K562 (cell line): Measurements from ENCODE around the gene METRNL.

Source experiments
- CBFA2T2 ChIP-seq: fragments of 450-650 bp; conservative IDR thresholded peaks from 2 replicates; pipeline ENCODE4 v1.6.1; 2017; ENCODE audit warnings: mild to moderate bottlenecking
- EWSR1 ChIP-seq: fragments of 450-650 bp; IDR thresholded peaks from 2 replicates; pipeline ENCODE4 v1.6.1; 2018; ENCODE audit warnings: borderline replicate concordance, mild to moderate bottlenecking, low read depth, moderate library complexity; ENCODE audit not compliant: partially characterized antibody
- POLR2A ChIP-seq: fragments of 450-650 bp; conservative IDR thresholded peaks from 2 replicates; pipeline ENCODE4 v1.6.1; 2016
- RAD21 ChIP-seq, 2 experiments: fragments of 250-450 bp in 1 of 2; fragments of 450-650 bp in 1 of 2; sonication (Bioruptor Pico) in 1 of 2; formaldehyde crosslinking in 1 of 2; IDR thresholded peaks in 1 of 2; conservative IDR thresholded peaks in 1 of 2; 2 replicates each; pipeline versions ENCODE4 v1.4.0 to v1.8.0; 2020 to 2022; ENCODE audit warnings: mild to moderate bottlenecking in 2 of 2, moderate library complexity in 1 of 2
- RBM15 ChIP-seq: fragments of 200-400 bp; formaldehyde crosslinking; IDR thresholded peaks from 2 replicates; pipeline ENCODE4 v1.6.1; 2018; ENCODE audit warnings: mild to moderate bottlenecking, low read length, moderate library complexity; ENCODE audit not compliant: insufficient read depth
- ZBTB11 ChIP-seq, 3 experiments: fragments of 200-800 bp in 1 of 3; fragments of 250-450 bp in 1 of 3; fragments of 450-650 bp in 1 of 3; sonication (Bioruptor Pico) in 1 of 3; sonication (Bioruptor generic) in 1 of 3; formaldehyde crosslinking in 1 of 3; IDR thresholded peaks; 2 replicates each; pipeline versions ENCODE4 v1.6.1 to v1.8.0; 2016 to 2022; ENCODE audit warnings: mild to moderate bottlenecking in 2 of 3, missing genetic modification characterization in 2 of 3, missing compliant biosample characterization in 1 of 3, moderate library complexity in 1 of 3
- ZBTB17 ChIP-seq: fragments of 450-650 bp; formaldehyde crosslinking; IDR thresholded peaks from 2 replicates; pipeline ENCODE4 v1.4.0; 2020; ENCODE audit warnings: mild to moderate bottlenecking
- TF ChIP-seq, protein P1 (sequence below), 3 experiments: IDR thresholded peaks in 2 of 3; conservative IDR thresholded peaks in 1 of 3; 2 replicates each; pipeline ENCODE4 v1.5.1; 2011 to 2012; ENCODE audit warnings: low read length in 3 of 3, mild to moderate bottlenecking in 3 of 3, control low read depth in 2 of 3, improper control_type of control experiment in 1 of 3, inconsistent platforms in 1 of 3, low read depth in 1 of 3, mixed read lengths in 1 of 3, moderate library complexity in 1 of 3; ENCODE audit not compliant: insufficient read depth in 2 of 3

DNA sequence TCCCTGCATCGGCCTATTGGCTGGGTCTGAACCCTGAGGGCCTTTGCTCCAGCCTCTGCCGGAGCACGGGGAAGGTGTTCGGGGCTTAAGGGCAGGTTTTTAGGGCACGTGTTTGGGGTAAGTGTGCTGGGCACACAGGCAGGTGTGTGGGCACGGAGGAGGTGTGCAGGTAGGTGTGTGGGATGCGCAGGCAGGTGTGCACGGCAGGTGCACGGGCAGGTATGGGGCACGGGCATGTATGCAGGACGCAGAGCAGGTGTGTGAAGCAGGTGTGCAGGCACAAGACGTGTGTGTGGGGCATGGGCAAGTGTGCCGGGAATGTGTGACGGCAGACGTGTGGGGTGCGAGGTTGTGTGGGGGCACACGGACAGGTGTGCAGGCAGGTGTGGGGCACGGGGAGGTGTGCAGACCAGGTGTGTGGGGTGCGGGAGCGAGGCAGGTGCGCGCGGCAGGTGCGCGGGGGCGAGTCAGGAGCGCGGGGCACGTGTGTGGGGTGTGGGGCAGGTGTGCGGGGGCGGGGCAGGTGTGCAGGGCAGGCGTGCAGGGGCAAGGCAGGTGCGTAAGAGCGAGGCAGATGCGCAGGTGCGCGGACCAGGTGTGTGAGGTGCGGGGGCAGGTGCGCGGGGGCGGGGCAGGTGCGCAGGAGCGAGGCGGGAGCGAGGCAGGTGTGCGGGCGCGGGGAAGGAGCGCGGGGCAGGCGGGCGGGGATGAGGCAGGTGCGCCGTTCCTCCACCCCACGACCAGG, 28.6 kb upstream of the METRNL start:
- TF ChIP-seq POLR2A (no peak), RBM15 (no peak), CBFA2T2 (0 out of 2 replicates have a peak, but pooled peaks have one; percentile 24), EWSR1 (no peak), ZBTB11 (CRISPR knock-in tag; IDR thresholded peaks at IDR 0.05) (peak in 1 of 3 experiments; percentile 24; a peak in 1 of 6 replicates), RAD21 (CRISPR knock-in tag; conservative IDR thresholded peaks at IDR 0.05 in 1 of 2, IDR thresholded peaks at IDR 0.05 in 1 of 2) (no peak), ZBTB17 (CRISPR knock-in tag) (no peak)
- TF ChIP-seq, protein P1, sequence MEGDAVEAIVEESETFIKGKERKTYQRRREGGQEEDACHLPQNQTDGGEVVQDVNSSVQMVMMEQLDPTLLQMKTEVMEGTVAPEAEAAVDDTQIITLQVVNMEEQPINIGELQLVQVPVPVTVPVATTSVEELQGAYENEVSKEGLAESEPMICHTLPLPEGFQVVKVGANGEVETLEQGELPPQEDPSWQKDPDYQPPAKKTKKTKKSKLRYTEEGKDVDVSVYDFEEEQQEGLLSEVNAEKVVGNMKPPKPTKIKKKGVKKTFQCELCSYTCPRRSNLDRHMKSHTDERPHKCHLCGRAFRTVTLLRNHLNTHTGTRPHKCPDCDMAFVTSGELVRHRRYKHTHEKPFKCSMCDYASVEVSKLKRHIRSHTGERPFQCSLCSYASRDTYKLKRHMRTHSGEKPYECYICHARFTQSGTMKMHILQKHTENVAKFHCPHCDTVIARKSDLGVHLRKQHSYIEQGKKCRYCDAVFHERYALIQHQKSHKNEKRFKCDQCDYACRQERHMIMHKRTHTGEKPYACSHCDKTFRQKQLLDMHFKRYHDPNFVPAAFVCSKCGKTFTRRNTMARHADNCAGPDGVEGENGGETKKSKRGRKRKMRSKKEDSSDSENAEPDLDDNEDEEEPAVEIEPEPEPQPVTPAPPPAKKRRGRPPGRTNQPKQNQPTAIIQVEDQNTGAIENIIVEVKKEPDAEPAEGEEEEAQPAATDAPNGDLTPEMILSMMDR (IDR thresholded peaks at IDR 0.05 in 2 of 3, conservative IDR thresholded peaks at IDR 0.05 in 1 of 3; ENCODE audit: insufficient read depth in 2 of 3, low read depth in 1 of 3, low read length in 3 of 3): 0 out of 6 replicates have a peak, but pooled peaks of 1 of the 3 experiments have one; percentile 1
